Measurements from ENCODE around the gene SNX18. TPM values are rescaled to one million over a fixed set of nuclear protein-coding genes. Genes with fewer than 3 reads are reported as not detected.

SNX18 gene
- total and polyA plus RNA-seq, 10 of the 15 experiments (the other 5 are each of a cell fraction or from before 2014, with no cell fraction given) = 0.27 to 1.7 (median 0.47) TPM

GRCh38 chr5:54580997-54581811 lies 63.6 kb downstream of the SNX18 start (continued):
- TF ChIP-seq ZNF687 (IDR thresholded peaks at IDR 0.05) (no peak), NFYA (IDR thresholded peaks at IDR 0.05; ENCODE audit: borderline replicate concordance, low read depth, low read length) (no peak)

DNA sequence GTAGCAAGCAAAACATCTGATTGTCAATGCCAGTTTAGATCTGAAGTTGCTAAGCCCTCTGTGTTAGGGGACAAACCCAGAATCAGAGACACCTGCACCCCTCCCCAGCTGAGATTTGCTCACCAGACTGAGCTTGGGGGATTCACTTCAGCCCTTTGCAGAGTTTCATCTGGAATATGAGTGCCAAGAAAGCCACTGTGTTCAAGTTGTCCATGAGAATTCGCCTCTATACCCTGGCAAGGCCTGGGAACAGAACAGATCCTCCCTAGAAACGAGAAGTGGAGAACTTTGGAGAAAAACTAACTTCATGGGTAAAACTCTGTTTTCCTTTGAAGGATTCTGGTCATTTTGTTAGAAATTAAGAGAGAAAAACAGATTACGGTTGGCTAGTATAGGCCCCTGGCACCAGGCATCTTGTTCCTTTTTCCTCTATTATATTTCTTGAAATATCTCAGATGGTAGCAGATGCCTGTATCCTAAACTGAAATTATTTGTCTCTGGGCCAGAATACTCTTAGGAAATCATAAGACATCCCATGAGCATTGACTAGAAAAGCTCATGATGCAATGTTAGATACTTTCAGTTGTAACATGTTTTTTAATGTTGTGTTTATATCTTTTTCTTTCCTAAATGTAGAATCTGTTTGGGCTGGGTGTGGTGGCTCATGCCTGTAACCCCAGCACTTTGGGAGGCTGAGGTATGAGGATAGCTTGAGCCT lies 64.4 kb downstream of the SNX18 start:
- no TSS peak for BruUV-seq (replicated peaks)
- no peaks in the 10 kb centered on the region for H3K4me1 ChIP-seq (ENCODE audit: control insufficient read depth, insufficient read depth, low read length)
- ChIA-PET POLR2A (no interaction called here), RAD21 (ENCODE audit: unreplicated experiment) (no interaction called here), SMC1A (ENCODE audit: uncharacterized antibody, unreplicated experiment) (interaction anchor here (1.3 kb wide), 1 partner anchor 285 kb away, joined by 3 read pairs; no protein-coding TSS in a partner anchor), CTCF (no interaction called here)
- intact Hi-C loops (cut with micrococcal nuclease; ENCODE audit: unreplicated experiment) (no loop called here), in situ Hi-C loops (cut with MboI) (no loop called here)
- ATAC-seq (no peak), DNase-seq (ENCODE audit: low read depth, low spot score) (no peak), FAIRE-seq (no peak)
- H3K9ac ChIP-seq (ENCODE audit: control insufficient read depth, insufficient read depth, low read length) = no peak overlapping the region
- H4K20me1 ChIP-seq (ENCODE audit: control insufficient read depth, insufficient read depth) = no peaks in the 10 kb centered on the region
- no peaks in the 10 kb centered on the region for H3K36me3 ChIP-seq (ENCODE audit: control insufficient read depth in 2 of 2, insufficient read depth in 2 of 2, low read length in 1 of 2)
- H3K4me3 ChIP-seq = no peak overlapping the region
- H3K27me3 ChIP-seq (replicated peaks in 1 of 2; ENCODE audit: control insufficient read depth in 2 of 2, insufficient read depth in 2 of 2, low read length in 1 of 2) = peaks cover 1 to 2% of the 10 kb centered on the region in 2 experiments; a peak in 1 of 4 replicates
- H3K9me3 ChIP-seq (replicated peaks; ENCODE audit: control insufficient read depth, insufficient read depth, low read length) = no peaks in the 10 kb centered on the region; the same call in 2 of the 3 replicates
- TF ChIP-seq FOS (IDR thresholded peaks at IDR 0.05; ENCODE audit: borderline replicate concordance, extremely low read depth, insufficient read length) (no peak), ESRRA (IDR thresholded peaks at IDR 0.05; ENCODE audit: low read length) (no peak), USF1 (IDR thresholded peaks at IDR 0.05; ENCODE audit: borderline replicate concordance, extremely low read length, insufficient read depth, low read depth, low read length) (no peak), ZSCAN29 (IDR thresholded peaks at IDR 0.05) (no peak), ZBED1 (IDR thresholded peaks at IDR 0.05; ENCODE audit: borderline replicate concordance) (no peak), RUNX3 (IDR thresholded peaks at IDR 0.05; ENCODE audit: low read length) (no peak), NR2F1 (conservative IDR thresholded peaks at IDR 0.05) (no peak), ZNF207 (IDR thresholded peaks at IDR 0.05; ENCODE audit: borderline replicate concordance) (no peak)
- no peak overlapping the region for H3K27ac ChIP-seq (ENCODE audit: control insufficient read depth, insufficient read depth)
- WGBS (ENCODE audit: insufficient coverage, insufficient replicate concordance, low lambda C conversion rate, missing lambda C conversion rate) = 32% methylated on average over 3 of the region's 3 CpGs
- H3K4me2 ChIP-seq (ENCODE audit: control insufficient read depth, insufficient read depth) = no peak overlapping the region
- no peaks in the 10 kb centered on the region for H3K79me2 ChIP-seq (ENCODE audit: control insufficient read depth, insufficient read depth, low read length)
- H2AFZ ChIP-seq (ENCODE audit: control insufficient read depth, low read depth, low read length) = no peak overlapping the region
